Lung (tissue), 12 donors: ENCODE data around the gene PPP2R5E. TPM values are rescaled to one million over a fixed set of nuclear protein-coding genes. Genes with fewer than 3 reads are reported as not detected.

ENCODE experiments used
- ATAC-seq: fragments of 200-7000 bp; cut with Tn5 transposase; one replicate; pipeline ENCODE4 v1.9.1; 2020; ENCODE audit warnings: moderate number of reproducible peaks; ENCODE audit not compliant: insufficient read depth, low FRiP score
- DNase-seq, 3 donors: peaks; one replicate each; pipeline ENCODE4 v3.0.0-alpha.2; 2013 to 2017
- H3K27ac ChIP-seq, 2 donors: one replicate each; pipeline ENCODE4 v1.5.1; 2013; ENCODE audit warnings: mild to moderate bottlenecking in 2 of 2, moderate library complexity in 2 of 2, control low read depth in 1 of 2, inconsistent platforms in 1 of 2, low read depth in 1 of 2, low read length in 1 of 2
- H3K27me3 ChIP-seq, 3 donors: one replicate each; pipeline ENCODE4 v1.5.1; 2013; ENCODE audit warnings: low read length in 2 of 3; ENCODE audit not compliant: control insufficient read depth in 3 of 3, insufficient read depth in 3 of 3
- H3K36me3 ChIP-seq, 4 donors: one replicate each; pipeline ENCODE4 v1.5.1; 2013; ENCODE audit warnings: low read length in 4 of 4, mild to moderate bottlenecking in 1 of 4, moderate library complexity in 1 of 4; ENCODE audit not compliant: control insufficient read depth in 4 of 4, insufficient read depth in 4 of 4
- H3K4me1 ChIP-seq, 5 donors: one replicate each; pipeline ENCODE4 v1.5.1; 2013; ENCODE audit warnings: low read length in 5 of 5, mild to moderate bottlenecking in 2 of 5, moderate library complexity in 1 of 5; ENCODE audit not compliant: control insufficient read depth in 5 of 5, insufficient read depth in 5 of 5
- H3K4me3 ChIP-seq: one replicate; pipeline ENCODE4 v1.5.1; 2013; ENCODE audit warnings: mild to moderate bottlenecking, control low read depth, moderate library complexity
- H3K9ac ChIP-seq, 2 donors: one replicate each; pipeline ENCODE4 v1.5.1; 2013; ENCODE audit warnings: low read length in 2 of 2, control low read depth in 1 of 2; ENCODE audit not compliant: insufficient read depth in 1 of 2
- H3K9me3 ChIP-seq, 4 donors: one replicate each; pipeline ENCODE4 v1.5.1; 2013; ENCODE audit warnings: low read length in 3 of 4, mild to moderate bottlenecking in 1 of 4, moderate library complexity in 1 of 4; ENCODE audit not compliant: control insufficient read depth in 4 of 4, insufficient read depth in 3 of 4
- CTCF ChIP-seq: IDR thresholded peaks from 2 replicates; pipeline ENCODE4 v1.5.1; 2012; ENCODE audit warnings: mild to moderate bottlenecking; ENCODE audit errors: control extremely low read depth, extremely low read depth
- WGBS, 2 donors: extraction: QIAGEN DNeasy Blood & Tissue Kit; methylation state at CpG; one replicate each; pipeline ENCODE4 v1.1.7; 2013; 5-methylcytosine and 5-hydroxymethylcytosine counted together
- polyA plus RNA-seq, 2 donors: library from polyadenylated mRNA; stranded (reverse); fragments of 200-250 nt; gene quantifications; one replicate each; pipeline ENCODE4 v1.2.1, GENCODE V29; 2013
- total RNA-seq, 2 donors: library from RNA; depleted of rRNA in 1 of 2; stranded (reverse); fragments of >200 nt in 1 of 2; gene quantifications; one replicate each; pipeline ENCODE4 v1.2.1, GENCODE V29; 2014 to 2021
- donor health status: control.
- donor health status: control.
- donor health status: Bipolar disorder and iron deficiency.
- donor health status: healthy.
- donor health status: DM: yes; HTN: yes; CAD: no.

Gene PPP2R5E
- total and polyA plus RNA-seq, 4 donors = 9.0 to 42.5 (median 25.7) TPM

- peaks cover 7 to 32% (median 15%) of the 10 kb centered on the region in 5 donors for H3K4me1 ChIP-seq
- no peak overlapping the region for H3K4me3 ChIP-seq
- peak; percentile 55 for ATAC-seq
- no peak for TF ChIP-seq CTCF
- H3K27me3 ChIP-seq = no peaks in the 10 kb centered on the region
- H3K9ac ChIP-seq = no peak overlapping the region
- H3K9me3 ChIP-seq = no peaks in the 10 kb centered on the region
- H3K27ac ChIP-seq = peak overlapping the region in 1 of 2 donors; percentile 37
- no peak for DNase-seq
- no peaks in the 10 kb centered on the region for H3K36me3 ChIP-seq
Measured at GRCh38 chr14:63492391-63492790, 50.8 kb downstream of the PPP2R5E start.

GRCh38 chr14:63487724-63488123 is 55.5 kb downstream of the PPP2R5E start:
- 89 to 94% methylated on average over 1 of the region's 1 CpG for WGBS, 2 donors
- Histone ChIP-seq H3K9me3 (no peaks in the 10 kb centered on the region), H3K4me1 (peaks cover 7 to 27% (median 14%) of the 10 kb centered on the region in 5 donors), H3K27me3 (no peaks in the 10 kb centered on the region), H3K27ac (no peak overlapping the region), H3K4me3 (no peak overlapping the region), H3K36me3 (peaks cover 0 to 3% (median 0%) of the 10 kb centered on the region in 4 donors), H3K9ac (no peak overlapping the region)
- DNase-seq (no peak), ATAC-seq (no peak)
- TF ChIP-seq CTCF = no peak

GRCh38 chr14:63486738-63487137 is 56.4 kb downstream of the PPP2R5E start:
- Histone ChIP-seq H3K9ac (peak overlapping the region in 1 of 2 donors; percentile 23), H3K36me3 (peaks cover 0 to 3% (median 0%) of the 10 kb centered on the region in 4 donors), H3K27me3 (no peaks in the 10 kb centered on the region), H3K27ac (no peak overlapping the region), H3K9me3 (no peaks in the 10 kb centered on the region), H3K4me3 (no peak overlapping the region), H3K4me1 (peaks cover 7 to 20% (median 13%) of the 10 kb centered on the region in 5 donors)
- DNase-seq (peak; percentile 40 to 83 (median 80)), ATAC-seq (no peak)
- TF ChIP-seq CTCF = no peak

- H3K4me3 ChIP-seq = no peak overlapping the region
- H3K9me3 ChIP-seq = no peaks in the 10 kb centered on the region
- TF ChIP-seq CTCF = no peak
- H3K27me3 ChIP-seq = no peaks in the 10 kb centered on the region
- DNase-seq (no peak), ATAC-seq (no peak)
- H3K27ac ChIP-seq = no peak overlapping the region
- H3K36me3 ChIP-seq = peaks cover 0 to 3% (median 0%) of the 10 kb centered on the region in 4 donors
- H3K9ac ChIP-seq = no peak overlapping the region
- WGBS, 2 donors = 81 to 85% methylated on average over 7 of the region's 7 CpGs
- peaks cover 4 to 20% (median 16%) of the 10 kb centered on the region in 5 donors for H3K4me1 ChIP-seq
Measured at GRCh38 chr14:63483315-63483714, 59.9 kb downstream of the PPP2R5E start.
